B cell (primary cell): ENCODE results near the gene TMEM231.
"Not testable (repeated sequence)": the region's sequence is repeated elsewhere in the genome, so short reads cannot be mapped to it uniquely, and the experiment has no call there.

ENCODE experiments used
- CTCF ChIP-seq: fragments of 200-600 bp; IDR thresholded peaks from one replicate; pipeline ENCODE4 v1.8.0; 2022; ENCODE audit warnings: antibody characterized with exemption, mild to moderate bottlenecking
- EZH2 ChIP-seq: IDR thresholded peaks from 2 replicates; pipeline ENCODE4 v1.6.1; 2012; ENCODE audit warnings: borderline replicate concordance, low read depth, mild to moderate bottlenecking, moderate library complexity, low read length; ENCODE audit not compliant: insufficient read depth, poor library complexity, severe bottlenecking

DNA sequence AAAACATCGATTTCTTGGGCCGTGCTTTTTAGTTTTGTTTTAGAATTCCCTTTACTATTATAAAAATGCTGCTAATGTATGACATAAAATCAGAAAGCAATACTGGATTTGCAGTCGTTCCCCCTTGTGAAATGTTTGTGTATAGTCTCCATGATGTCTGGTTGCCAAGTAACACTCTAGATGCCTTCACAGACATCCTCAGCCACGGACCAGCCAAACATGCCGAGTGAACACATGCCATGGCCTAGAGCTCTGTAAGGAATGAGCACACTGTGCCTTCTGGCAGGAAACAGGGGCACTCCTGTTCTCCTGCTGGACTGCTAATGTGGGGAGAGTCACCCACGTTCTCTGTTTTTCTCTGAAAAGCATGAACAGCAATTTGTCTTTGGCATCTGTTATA, 54.2 kb downstream of the TMEM231 start:
- TF ChIP-seq EZH2, CTCF: not testable (repeated sequence)
